ENCODE measurements around the gene PTBP1. TPM values are rescaled to one million over a fixed set of nuclear protein-coding genes. Genes with fewer than 3 reads are reported as not detected.

Gene PTBP1
- total RNA-seq, 2 donors from 2014 or later: 284 to 457 TPM

GRCh38 chr19:776549-776948, 20.7 kb upstream of the PTBP1 start:
- no peak overlapping the region for H3K27ac ChIP-seq
- TF ChIP-seq CTCF (IDR thresholded peaks at IDR 0.05): no peak
- no peaks in the 10 kb centered on the region for H3K36me3 ChIP-seq
- no peak overlapping the region for H3K4me3 ChIP-seq
- no peaks in the 10 kb centered on the region for H3K9me3 ChIP-seq
- H3K27me3 ChIP-seq: no peaks in the 10 kb centered on the region
- no peaks in the 10 kb centered on the region for H3K4me1 ChIP-seq
- DNase-seq: no peak
- intact Hi-C loops (cut with DNase I): loop anchor here (10.0 kb wide), 1 partner anchor 198 kb away; no protein-coding TSS in a partner anchor
- H3K9ac ChIP-seq (ENCODE audit: low read depth in 2 of 2, low read length in 2 of 2): no peak overlapping the region

- Histone ChIP-seq H3K9ac (ENCODE audit: low read depth in 2 of 2, low read length in 2 of 2) (no peak overlapping the region), H3K27me3 (no peaks in the 10 kb centered on the region), H3K36me3 (no peaks in the 10 kb centered on the region), H3K4me3 (no peak overlapping the region), H3K9me3 (no peaks in the 10 kb centered on the region), H3K4me1 (no peaks in the 10 kb centered on the region), H3K27ac (peak overlapping the region; percentile 40)
- no peak for TF ChIP-seq CTCF (IDR thresholded peaks at IDR 0.05)
- intact Hi-C loops (cut with DNase I): loop anchor here (10.0 kb wide), 1 partner anchor 196 kb away; no protein-coding TSS in a partner anchor
- DNase-seq: no peak
Measured at GRCh38 chr19:778910-779653, 18.2 kb upstream of the PTBP1 start.

- Histone ChIP-seq H3K9ac (ENCODE audit: low read depth in 2 of 2, low read length in 2 of 2) (no peak overlapping the region), H3K9me3 (no peaks in the 10 kb centered on the region), H3K4me3 (no peak overlapping the region), H3K27me3 (no peaks in the 10 kb centered on the region), H3K27ac (no peak overlapping the region), H3K4me1 (no peaks in the 10 kb centered on the region), H3K36me3 (no peaks in the 10 kb centered on the region)
- no peak for DNase-seq
- intact Hi-C loops (cut with DNase I): no loop called here
- TF ChIP-seq CTCF (IDR thresholded peaks at IDR 0.05): no peak
Measured at GRCh38 chr19:780935-781334, 16.3 kb upstream of the PTBP1 start.

GRCh38 chr19:781800-782184, 15.5 kb upstream of the PTBP1 start:
- no peak for TF ChIP-seq CTCF (IDR thresholded peaks at IDR 0.05)
- Histone ChIP-seq H3K4me1 (no peaks in the 10 kb centered on the region), H3K36me3 (no peaks in the 10 kb centered on the region), H3K27me3 (no peaks in the 10 kb centered on the region), H3K9me3 (no peaks in the 10 kb centered on the region), H3K27ac (no peak overlapping the region), H3K9ac (ENCODE audit: low read depth in 2 of 2, low read length in 2 of 2) (no peak overlapping the region), H3K4me3 (no peak overlapping the region)
- DNase-seq: no peak
- intact Hi-C loops (cut with DNase I): no loop called here

GRCh38 chr19:782185-782877, 14.9 kb upstream of the PTBP1 start:
- DNase-seq: no peak
- intact Hi-C loops (cut with DNase I): no loop called here
- H3K27me3 ChIP-seq: no peaks in the 10 kb centered on the region
- TF ChIP-seq CTCF (IDR thresholded peaks at IDR 0.05): no peak
- no peaks in the 10 kb centered on the region for H3K4me1 ChIP-seq
- no peaks in the 10 kb centered on the region for H3K9me3 ChIP-seq
- peak overlapping the region; percentile 39 for H3K27ac ChIP-seq
- H3K9ac ChIP-seq (ENCODE audit: low read depth in 2 of 2, low read length in 2 of 2): peak overlapping the region in 1 of 2 donors; percentile 19
- H3K4me3 ChIP-seq: no peak overlapping the region
- no peaks in the 10 kb centered on the region for H3K36me3 ChIP-seq

Measured in colonic mucosa (tissue), 4 donors.